Measurements from ENCODE around the gene ZNF385C. TPM values are rescaled to one million over a fixed set of nuclear protein-coding genes. Genes with fewer than 3 reads are reported as not detected.
A peak's percentile ranks its signal among the peaks of the same experiment; 100 is the strongest.
"Not testable (repeated sequence)": the region's sequence is repeated elsewhere in the genome, so short reads cannot be mapped to it uniquely, and the experiment has no call there.

The ZNF385C gene, protein sequence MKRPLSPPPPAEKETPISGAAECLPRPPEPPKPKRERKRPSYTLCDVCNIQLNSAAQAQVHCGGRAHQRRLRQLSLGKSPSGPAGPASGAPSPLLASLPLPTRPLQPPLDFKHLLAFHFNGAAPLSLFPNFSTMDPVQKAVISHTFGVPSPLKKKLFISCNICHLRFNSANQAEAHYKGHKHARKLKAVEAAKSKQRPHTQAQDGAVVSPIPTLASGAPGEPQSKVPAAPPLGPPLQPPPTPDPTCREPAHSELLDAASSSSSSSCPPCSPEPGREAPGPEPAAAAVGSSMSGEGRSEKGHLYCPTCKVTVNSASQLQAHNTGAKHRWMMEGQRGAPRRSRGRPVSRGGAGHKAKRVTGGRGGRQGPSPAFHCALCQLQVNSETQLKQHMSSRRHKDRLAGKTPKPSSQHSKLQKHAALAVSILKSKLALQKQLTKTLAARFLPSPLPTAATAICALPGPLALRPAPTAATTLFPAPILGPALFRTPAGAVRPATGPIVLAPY
- 0.16 TPM in 1 of 2 replicates, not detected in the other for total RNA-seq
- long read RNA-seq, result 0 reads

DNA sequence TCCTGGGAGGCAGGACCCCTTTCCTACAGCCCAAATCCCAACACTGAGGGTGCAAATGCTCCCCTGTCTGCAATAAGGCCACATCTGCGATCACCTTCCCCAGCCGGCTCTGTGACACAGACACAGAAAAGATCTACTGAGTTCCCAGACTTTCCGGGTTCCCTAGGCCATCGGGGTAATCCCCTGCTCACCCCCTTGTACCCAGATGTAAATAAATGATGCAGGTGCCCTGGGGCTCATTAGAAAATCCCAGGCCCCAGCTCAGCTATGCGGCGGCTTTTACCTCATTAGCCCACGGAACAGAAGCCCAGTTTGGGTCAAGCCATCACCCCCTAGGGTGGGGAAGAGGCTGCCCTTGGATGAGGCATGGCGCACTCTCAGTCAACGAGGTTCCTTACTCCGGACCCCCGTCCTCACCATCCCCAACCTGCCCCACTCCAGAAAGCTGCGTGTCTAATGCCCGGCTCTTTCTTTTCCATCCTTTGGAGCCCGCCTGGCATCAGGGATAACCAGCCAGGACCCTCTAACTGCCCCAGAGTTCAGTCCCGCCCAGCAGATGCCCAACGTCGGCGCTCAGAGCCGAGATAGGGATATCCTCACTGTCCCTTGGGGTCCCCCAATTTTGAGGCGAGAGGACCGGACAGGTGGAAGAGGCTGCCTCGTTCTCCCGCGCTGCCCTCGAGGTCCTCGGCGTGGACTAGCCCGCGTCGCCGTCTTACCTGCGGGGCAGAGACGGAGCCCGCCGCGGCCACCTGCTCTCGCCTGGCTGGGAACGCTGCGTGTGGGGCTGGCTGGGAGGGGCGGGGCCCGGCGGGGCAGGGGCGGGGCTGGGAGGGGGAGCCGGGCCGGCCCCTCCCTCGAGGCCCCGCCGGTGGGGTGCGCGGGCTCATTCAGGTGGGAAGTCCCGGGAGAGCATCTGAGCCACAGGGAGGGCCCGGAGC, at the start of gene ZNF385C:
Gene ZNF385C, minus strand, starts transcription at position 783 of the 941 bp plus-strand sequence. CDS start 35,417 bp downstream, outside the sequence.
- Mint-ChIP-seq H3K9me3 (ENCODE audit: unreplicated experiment) (no peaks in the 10 kb centered on the region), H3K4me1 (ENCODE audit: unreplicated experiment) (peaks cover 2% of the 10 kb centered on the region), H3K36me3 (ENCODE audit: unreplicated experiment) (no peaks in the 10 kb centered on the region), H3K4me3 (ENCODE audit: unreplicated experiment) (no peak within 1 kb of the TSS), H3K27ac (ENCODE audit: unreplicated experiment) (no peak within 1 kb of the TSS), H3K27me3 (ENCODE audit: unreplicated experiment) (peaks cover 15% of the 10 kb centered on the region)
- no peak for DNase-seq (ENCODE audit: extremely low spot score, unreplicated experiment)
- TF ChIP-seq, protein P1, sequence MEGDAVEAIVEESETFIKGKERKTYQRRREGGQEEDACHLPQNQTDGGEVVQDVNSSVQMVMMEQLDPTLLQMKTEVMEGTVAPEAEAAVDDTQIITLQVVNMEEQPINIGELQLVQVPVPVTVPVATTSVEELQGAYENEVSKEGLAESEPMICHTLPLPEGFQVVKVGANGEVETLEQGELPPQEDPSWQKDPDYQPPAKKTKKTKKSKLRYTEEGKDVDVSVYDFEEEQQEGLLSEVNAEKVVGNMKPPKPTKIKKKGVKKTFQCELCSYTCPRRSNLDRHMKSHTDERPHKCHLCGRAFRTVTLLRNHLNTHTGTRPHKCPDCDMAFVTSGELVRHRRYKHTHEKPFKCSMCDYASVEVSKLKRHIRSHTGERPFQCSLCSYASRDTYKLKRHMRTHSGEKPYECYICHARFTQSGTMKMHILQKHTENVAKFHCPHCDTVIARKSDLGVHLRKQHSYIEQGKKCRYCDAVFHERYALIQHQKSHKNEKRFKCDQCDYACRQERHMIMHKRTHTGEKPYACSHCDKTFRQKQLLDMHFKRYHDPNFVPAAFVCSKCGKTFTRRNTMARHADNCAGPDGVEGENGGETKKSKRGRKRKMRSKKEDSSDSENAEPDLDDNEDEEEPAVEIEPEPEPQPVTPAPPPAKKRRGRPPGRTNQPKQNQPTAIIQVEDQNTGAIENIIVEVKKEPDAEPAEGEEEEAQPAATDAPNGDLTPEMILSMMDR (IDR thresholded peaks at IDR 0.05), result no peak

DNA sequence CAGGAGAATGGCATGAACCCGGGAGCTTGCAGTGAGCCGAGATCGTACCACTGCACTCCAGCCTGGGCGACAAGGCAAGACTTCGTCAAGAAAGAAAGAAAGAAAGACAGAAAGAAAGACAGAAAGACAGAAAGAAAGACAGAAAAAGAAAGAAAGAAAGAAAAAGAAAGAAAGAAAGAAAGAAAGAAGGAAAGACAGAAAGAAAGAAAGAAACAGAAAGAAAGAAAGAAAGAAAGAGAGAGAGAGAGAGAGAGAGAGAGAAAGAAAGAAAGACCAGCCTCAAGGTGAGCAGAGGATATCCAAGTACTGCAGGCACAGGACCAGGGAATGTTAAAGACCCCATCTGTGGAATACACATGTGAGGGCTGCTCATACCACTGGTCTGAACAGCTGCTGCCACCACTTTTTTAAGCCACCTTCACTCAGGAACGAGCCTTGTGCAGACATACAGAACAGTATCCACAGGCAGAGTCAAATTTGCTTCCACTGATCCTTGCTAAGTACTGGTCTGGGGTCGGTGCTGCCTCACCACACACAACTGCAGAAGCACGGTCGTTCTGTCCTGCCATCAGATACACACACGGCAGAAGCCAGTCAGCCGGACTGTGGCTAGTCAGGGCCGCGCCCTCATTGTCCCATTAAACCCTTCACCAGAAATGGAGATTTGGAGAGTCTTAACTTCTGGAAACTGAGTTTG, 48.8 kb upstream of the ZNF385C start:
- Mint-ChIP-seq H3K4me1 (ENCODE audit: unreplicated experiment) (peaks cover 16% of the 10 kb centered on the region), H3K27ac (ENCODE audit: unreplicated experiment) (no peak overlapping the region)
- TF ChIP-seq, protein P1 (IDR thresholded peaks at IDR 0.05), result no peak

DNA sequence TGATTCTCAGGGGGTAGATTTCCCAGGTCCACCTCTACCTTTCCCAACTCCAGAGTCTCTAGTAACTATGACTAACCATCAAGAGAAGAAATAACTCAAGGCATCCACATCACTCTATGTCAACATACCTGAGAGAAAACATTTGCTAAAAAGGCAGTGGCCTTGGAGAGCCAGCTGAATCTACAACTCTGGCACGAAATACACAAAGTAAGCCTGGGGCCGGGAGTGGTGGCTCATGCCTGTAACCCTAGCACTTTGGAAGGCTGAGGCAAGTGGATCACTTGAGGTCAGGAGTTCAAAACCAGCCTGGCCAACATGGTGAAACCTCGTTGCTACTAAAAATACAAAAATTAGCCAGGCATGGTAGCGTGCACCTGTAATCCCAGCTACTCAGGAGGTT, 44.9 kb upstream of the ZNF385C start:
- not testable (repeated sequence) for DNase-seq (ENCODE audit: extremely low spot score, unreplicated experiment); H3K27ac Mint-ChIP-seq (ENCODE audit: unreplicated experiment); H3K27me3 Mint-ChIP-seq (ENCODE audit: unreplicated experiment); H3K4me3 Mint-ChIP-seq (ENCODE audit: unreplicated experiment); H3K9me3 Mint-ChIP-seq (ENCODE audit: unreplicated experiment)
- peaks cover 11% of the 10 kb centered on the region for H3K4me1 Mint-ChIP-seq (ENCODE audit: unreplicated experiment)
- peaks cover 16% of the 10 kb centered on the region for H3K36me3 Mint-ChIP-seq (ENCODE audit: unreplicated experiment)

More for the DNA sequence above, 48.8 kb upstream of the ZNF385C start:
- no peak for DNase-seq (ENCODE audit: extremely low spot score, unreplicated experiment)
- Mint-ChIP-seq H3K27me3 (ENCODE audit: unreplicated experiment) (no peaks in the 10 kb centered on the region), H3K36me3 (ENCODE audit: unreplicated experiment) (peaks cover 14% of the 10 kb centered on the region), H3K4me3 (ENCODE audit: unreplicated experiment) (no peak overlapping the region), H3K9me3 (ENCODE audit: unreplicated experiment) (no peaks in the 10 kb centered on the region)

- TF ChIP-seq, protein P1 (IDR thresholded peaks at IDR 0.05), result no peak
- Mint-ChIP-seq H3K36me3 (ENCODE audit: unreplicated experiment) (peaks cover 15% of the 10 kb centered on the region), H3K27ac (ENCODE audit: unreplicated experiment) (peak overlapping the region; percentile 15), H3K4me3 (ENCODE audit: unreplicated experiment) (no peak overlapping the region), H3K9me3 (ENCODE audit: unreplicated experiment) (no peaks in the 10 kb centered on the region), H3K4me1 (ENCODE audit: unreplicated experiment) (peaks cover 11% of the 10 kb centered on the region), H3K27me3 (ENCODE audit: unreplicated experiment) (no peaks in the 10 kb centered on the region)
- no peak for DNase-seq (ENCODE audit: extremely low spot score, unreplicated experiment)
These were observed 44.2 kb upstream of the ZNF385C start for GRCh38 chr17:42142371-42142896.

DNA sequence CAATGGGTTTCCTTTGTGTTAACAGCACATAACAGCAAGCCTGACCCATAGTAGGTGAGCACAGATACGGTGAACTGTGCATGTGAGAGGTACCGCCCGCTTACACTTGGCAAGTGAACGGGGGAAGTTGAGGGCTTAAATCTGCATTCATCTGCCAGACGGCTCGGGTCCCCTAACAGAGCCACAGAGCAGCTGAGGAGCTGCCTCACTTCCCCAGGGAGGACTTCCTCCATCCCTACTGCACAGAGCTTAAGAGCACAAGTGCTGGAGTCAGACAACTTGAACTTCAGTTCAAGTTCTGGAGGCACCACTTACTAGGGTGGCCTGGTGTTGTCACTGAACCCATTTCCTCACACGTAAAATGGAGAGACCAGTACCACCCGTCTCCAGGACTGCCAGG, 43.1 kb upstream of the ZNF385C start:
- Mint-ChIP-seq H3K4me1 (ENCODE audit: unreplicated experiment) (peaks cover 13% of the 10 kb centered on the region), H3K27me3 (ENCODE audit: unreplicated experiment) (no peaks in the 10 kb centered on the region), H3K9me3 (ENCODE audit: unreplicated experiment) (no peaks in the 10 kb centered on the region), H3K27ac (ENCODE audit: unreplicated experiment) (no peak overlapping the region), H3K4me3 (ENCODE audit: unreplicated experiment) (no peak overlapping the region), H3K36me3 (ENCODE audit: unreplicated experiment) (peaks cover 15% of the 10 kb centered on the region)
- TF ChIP-seq, protein P1 (IDR thresholded peaks at IDR 0.05), result no peak
- DNase-seq (ENCODE audit: extremely low spot score, unreplicated experiment), result no peak

GRCh38 chr17:42140690-42141089, 42.4 kb upstream of the ZNF385C start:
- not testable (repeated sequence) for H3K27me3 Mint-ChIP-seq (ENCODE audit: unreplicated experiment); H3K27ac Mint-ChIP-seq (ENCODE audit: unreplicated experiment); H3K9me3 Mint-ChIP-seq (ENCODE audit: unreplicated experiment); DNase-seq (ENCODE audit: extremely low spot score, unreplicated experiment); H3K4me3 Mint-ChIP-seq (ENCODE audit: unreplicated experiment)
- H3K4me1 Mint-ChIP-seq (ENCODE audit: unreplicated experiment), result peaks cover 20% of the 10 kb centered on the region
- H3K36me3 Mint-ChIP-seq (ENCODE audit: unreplicated experiment), result peaks cover 15% of the 10 kb centered on the region
